ENCODE data around the gene PTPRD. TPM values are rescaled to one million over a fixed set of nuclear protein-coding genes. Genes with fewer than 3 reads are reported as not detected.

PTPRD gene
- total and polyA plus RNA-seq, 2 of the 4 experiments (the other 2 are of a cell fraction): 0.07 to 0.18 TPM

DNA sequence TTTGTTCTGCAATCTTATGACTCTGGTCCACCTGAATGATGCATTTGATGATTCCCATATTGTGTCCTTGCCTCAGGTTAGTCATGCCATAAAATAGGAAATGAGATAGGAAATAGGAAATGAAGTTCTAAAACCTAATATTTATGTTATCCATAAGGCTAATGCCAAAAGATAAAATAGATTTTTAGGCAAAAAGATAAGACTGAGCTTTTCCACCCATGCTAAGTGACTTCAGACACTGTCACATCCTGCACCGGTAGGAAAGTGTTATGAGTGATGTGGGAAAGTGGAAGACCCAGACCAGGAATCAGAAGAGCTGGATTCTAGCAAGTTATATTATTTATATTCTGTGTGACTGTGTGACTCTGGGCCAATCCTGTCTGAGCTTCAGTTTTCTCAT lies 2212.4 kb downstream of the PTPRD start:
- ChIA-PET POLR2A (ENCODE audit: unreplicated experiment) (no interaction called here), CTCF (no interaction called here)
- Histone ChIP-seq H3K23ac (ENCODE audit: low read depth, low read length) (no peak overlapping the region), H3K9me3 (ENCODE audit: control insufficient read depth, insufficient read depth, low read length) (no peaks in the 10 kb centered on the region), H3K9me1 (ENCODE audit: insufficient read depth, low read length) (no peaks in the 10 kb centered on the region), H2AK5ac (ENCODE audit: low read depth, low read length) (no peak overlapping the region), H2BK120ac (ENCODE audit: low read depth, low read length) (no peak overlapping the region), H3K14ac (replicated peaks; ENCODE audit: low read depth, low read length) (no peak overlapping the region), H4K20me1 (ENCODE audit: insufficient read depth, low read length) (no peaks in the 10 kb centered on the region), H2AFZ (replicated peaks; ENCODE audit: low read length, poor library complexity) (no peak overlapping the region), H3K4me3 (ENCODE audit: insufficient read depth, low read depth, low read length) (no peak overlapping the region), H3K4ac (ENCODE audit: low read depth, low read length) (no peak overlapping the region), H3K79me1 (ENCODE audit: low read depth in 1 of 2, low read length in 2 of 2) (no peaks in the 10 kb centered on the region), H3K4me1 (ENCODE audit: control insufficient read depth, insufficient read depth, low read length) (no peaks in the 10 kb centered on the region), H3K27me3 (ENCODE audit: control insufficient read depth, insufficient read depth, low read length) (no peaks in the 10 kb centered on the region), H3K27ac (ENCODE audit: insufficient read depth, low read length) (no peak overlapping the region), H3K56ac (ENCODE audit: extremely low read depth, insufficient read depth, low read length) (no peak overlapping the region), H2AK9ac (replicated peaks; ENCODE audit: low read depth, low read length, poor library complexity) (no peak overlapping the region), H2BK20ac (ENCODE audit: low read depth, low read length) (no peak overlapping the region), H2BK15ac (ENCODE audit: low read depth, low read length) (no peak overlapping the region), H2BK5ac (ENCODE audit: low read depth, low read length, poor library complexity, severe bottlenecking) (no peak overlapping the region), H3K9ac (ENCODE audit: low read depth, low read length) (no peak overlapping the region), H4K8ac (ENCODE audit: low read depth in 2 of 2, low read length in 2 of 2) (no peak overlapping the region), H3K18ac (ENCODE audit: low read depth, low read length) (no peak overlapping the region), H4K91ac (ENCODE audit: insufficient read depth, low read depth, low read length) (no peak overlapping the region), H3K4me2 (ENCODE audit: low read depth, low read length) (no peak overlapping the region), H4K5ac (ENCODE audit: low read depth, low read length) (no peak overlapping the region), H3K36me3 (ENCODE audit: control insufficient read depth, insufficient read depth, low read length) (no peaks in the 10 kb centered on the region)
- no CpG with 5 or more reads among the region's 1 CpG for whole genome bisulfite sequencing, 2 experiments (ENCODE audit: extremely low coverage in 2 of 2, insufficient read length in 1 of 2)
- in situ Hi-C loops (cut with MboI; ENCODE audit: low sequenced_read_pairs) (no loop called here), intact Hi-C loops (cut with micrococcal nuclease) (no loop called here), dilution Hi-C loops (cut with HindIII; ENCODE audit: low sequenced_read_pairs, unreplicated experiment) (no loop called here)
- DNase-seq: no peak
- TF ChIP-seq RCOR1 (IDR thresholded peaks at IDR 0.05; ENCODE audit: insufficient replicate concordance, low read length) (no peak), NFE2L2 (IDR thresholded peaks at IDR 0.05; ENCODE audit: low read depth, low read length) (no peak), FOS (IDR thresholded peaks at IDR 0.05; ENCODE audit: low read depth, low read length) (no peak), MAFK (IDR thresholded peaks at IDR 0.05; ENCODE audit: low read depth, low read length) (no peak), CEBPB (IDR thresholded peaks at IDR 0.05; ENCODE audit: low read depth, low read length) (no peak), MXI1 (IDR thresholded peaks at IDR 0.05; ENCODE audit: borderline replicate concordance, low read depth, low read length) (no peak), RFX5 (IDR thresholded peaks at IDR 0.05; ENCODE audit: low read depth, low read length) (no peak), CHD1 (IDR thresholded peaks at IDR 0.05; ENCODE audit: low read depth, low read length) (no peak), BHLHE40 (IDR thresholded peaks at IDR 0.05; ENCODE audit: low read depth, low read length) (no peak), RAD21 (IDR thresholded peaks at IDR 0.05; ENCODE audit: low read length) (no peak), MAZ (IDR thresholded peaks at IDR 0.05; ENCODE audit: borderline replicate concordance, low read depth, low read length) (no peak), SMC3 (IDR thresholded peaks at IDR 0.05; ENCODE audit: low read depth, low read length) (no peak), POLR2A (IDR thresholded peaks at IDR 0.05; ENCODE audit: low read depth, low read length) (no peak)
- TF ChIP-seq, protein P1, sequence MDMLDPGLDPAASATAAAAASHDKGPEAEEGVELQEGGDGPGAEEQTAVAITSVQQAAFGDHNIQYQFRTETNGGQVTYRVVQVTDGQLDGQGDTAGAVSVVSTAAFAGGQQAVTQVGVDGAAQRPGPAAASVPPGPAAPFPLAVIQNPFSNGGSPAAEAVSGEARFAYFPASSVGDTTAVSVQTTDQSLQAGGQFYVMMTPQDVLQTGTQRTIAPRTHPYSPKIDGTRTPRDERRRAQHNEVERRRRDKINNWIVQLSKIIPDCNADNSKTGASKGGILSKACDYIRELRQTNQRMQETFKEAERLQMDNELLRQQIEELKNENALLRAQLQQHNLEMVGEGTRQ (IDR thresholded peaks at IDR 0.05; ENCODE audit: low read depth, low read length): no peak
- TF ChIP-seq, protein P2, sequence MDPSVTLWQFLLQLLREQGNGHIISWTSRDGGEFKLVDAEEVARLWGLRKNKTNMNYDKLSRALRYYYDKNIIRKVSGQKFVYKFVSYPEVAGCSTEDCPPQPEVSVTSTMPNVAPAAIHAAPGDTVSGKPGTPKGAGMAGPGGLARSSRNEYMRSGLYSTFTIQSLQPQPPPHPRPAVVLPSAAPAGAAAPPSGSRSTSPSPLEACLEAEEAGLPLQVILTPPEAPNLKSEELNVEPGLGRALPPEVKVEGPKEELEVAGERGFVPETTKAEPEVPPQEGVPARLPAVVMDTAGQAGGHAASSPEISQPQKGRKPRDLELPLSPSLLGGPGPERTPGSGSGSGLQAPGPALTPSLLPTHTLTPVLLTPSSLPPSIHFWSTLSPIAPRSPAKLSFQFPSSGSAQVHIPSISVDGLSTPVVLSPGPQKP (IDR thresholded peaks at IDR 0.05; ENCODE audit: borderline replicate concordance, low read depth, low read length): no peak
- TF ChIP-seq, protein P3, sequence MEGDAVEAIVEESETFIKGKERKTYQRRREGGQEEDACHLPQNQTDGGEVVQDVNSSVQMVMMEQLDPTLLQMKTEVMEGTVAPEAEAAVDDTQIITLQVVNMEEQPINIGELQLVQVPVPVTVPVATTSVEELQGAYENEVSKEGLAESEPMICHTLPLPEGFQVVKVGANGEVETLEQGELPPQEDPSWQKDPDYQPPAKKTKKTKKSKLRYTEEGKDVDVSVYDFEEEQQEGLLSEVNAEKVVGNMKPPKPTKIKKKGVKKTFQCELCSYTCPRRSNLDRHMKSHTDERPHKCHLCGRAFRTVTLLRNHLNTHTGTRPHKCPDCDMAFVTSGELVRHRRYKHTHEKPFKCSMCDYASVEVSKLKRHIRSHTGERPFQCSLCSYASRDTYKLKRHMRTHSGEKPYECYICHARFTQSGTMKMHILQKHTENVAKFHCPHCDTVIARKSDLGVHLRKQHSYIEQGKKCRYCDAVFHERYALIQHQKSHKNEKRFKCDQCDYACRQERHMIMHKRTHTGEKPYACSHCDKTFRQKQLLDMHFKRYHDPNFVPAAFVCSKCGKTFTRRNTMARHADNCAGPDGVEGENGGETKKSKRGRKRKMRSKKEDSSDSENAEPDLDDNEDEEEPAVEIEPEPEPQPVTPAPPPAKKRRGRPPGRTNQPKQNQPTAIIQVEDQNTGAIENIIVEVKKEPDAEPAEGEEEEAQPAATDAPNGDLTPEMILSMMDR (conservative IDR thresholded peaks at IDR 0.05; ENCODE audit: low read depth, low read length): no peak
- no peak for ATAC-seq (ENCODE audit: low read depth)
- no TSS peak for BruUV-seq (replicated peaks)
